Measurements from ENCODE around the gene SLC35F1.
"Not testable (repeated sequence)": the region's sequence is repeated elsewhere in the genome, so short reads cannot be mapped to it uniquely, and the experiment has no call there.

Gene SLC35F1

DNA sequence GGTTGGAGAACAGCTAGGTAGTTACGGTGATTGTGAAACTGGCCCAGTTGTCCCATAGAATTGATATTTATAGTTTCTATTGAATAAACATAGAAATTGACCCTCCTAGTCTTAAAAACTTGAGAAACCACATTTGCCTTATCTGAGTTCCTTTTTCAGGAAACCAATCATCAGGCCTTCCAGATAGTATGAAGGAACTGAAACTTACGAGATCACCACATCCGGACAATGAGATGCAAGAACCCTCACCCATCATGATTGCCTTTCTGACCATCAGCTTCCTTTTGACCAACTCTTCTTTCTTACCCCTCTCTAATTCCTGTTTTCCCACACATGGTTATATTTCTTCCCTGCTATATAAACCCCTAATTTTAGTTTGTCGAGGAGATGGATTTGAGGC is 21.8 kb downstream of the SLC35F1 start:
- no peak for DNase-seq

DNA sequence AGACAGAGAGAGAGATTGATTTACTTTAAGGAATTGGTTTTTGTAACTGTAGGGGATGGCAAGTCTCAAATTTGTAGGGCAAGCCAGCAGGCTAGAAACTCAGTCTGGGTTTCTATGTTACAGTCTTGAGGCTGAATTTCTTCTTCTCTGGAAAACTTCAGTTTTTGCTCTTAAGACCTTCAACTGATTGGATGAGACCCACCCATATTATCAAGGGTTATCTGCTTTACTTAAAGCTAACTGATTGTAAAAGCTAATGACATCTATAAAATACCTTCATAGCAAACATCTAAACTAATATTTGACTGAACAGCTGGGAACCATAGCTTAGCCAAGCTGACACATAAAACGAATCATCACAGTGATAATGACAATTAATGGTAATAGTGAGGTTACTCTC is 22.4 kb downstream of the SLC35F1 start:
- DNase-seq = no peak

GRCh38 chr6:117930645-117931044 is 23.6 kb downstream of the SLC35F1 start:
- DNase-seq = no peak

GRCh38 chr6:117932001-117932400 is 24.9 kb downstream of the SLC35F1 start:
- DNase-seq = no peak

DNA sequence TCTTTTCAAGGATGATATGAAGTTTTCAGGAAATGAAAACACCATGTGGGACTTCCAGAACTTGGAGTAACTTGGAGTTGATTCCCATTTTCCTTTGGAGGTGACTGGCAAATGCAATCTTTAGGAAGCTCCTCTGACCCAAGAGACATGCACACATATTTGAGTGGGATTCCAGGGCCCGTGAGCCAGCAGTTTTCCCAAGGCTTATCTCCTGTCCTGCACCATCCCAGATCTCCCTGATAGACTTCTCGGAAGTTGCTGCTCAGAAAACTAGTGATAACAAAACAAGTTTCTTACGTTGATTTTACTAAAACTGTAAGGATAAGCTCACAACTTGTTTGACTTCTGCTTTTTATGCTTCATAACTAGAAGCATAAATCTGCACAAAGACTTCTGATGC is 25.6 kb downstream of the SLC35F1 start:
- DNase-seq = no peak

GRCh38 chr6:117933471-117933870 is 26.4 kb downstream of the SLC35F1 start:
- no peak for DNase-seq

GRCh38 chr6:117938311-117938995 is 31.4 kb downstream of the SLC35F1 start:
- DNase-seq = no peak

- no peak for DNase-seq
Measured at GRCh38 chr6:117947234-117947633, 40.2 kb downstream of the SLC35F1 start.

GRCh38 chr6:117951783-117952182 is 44.7 kb downstream of the SLC35F1 start:
- no peak for DNase-seq

DNA sequence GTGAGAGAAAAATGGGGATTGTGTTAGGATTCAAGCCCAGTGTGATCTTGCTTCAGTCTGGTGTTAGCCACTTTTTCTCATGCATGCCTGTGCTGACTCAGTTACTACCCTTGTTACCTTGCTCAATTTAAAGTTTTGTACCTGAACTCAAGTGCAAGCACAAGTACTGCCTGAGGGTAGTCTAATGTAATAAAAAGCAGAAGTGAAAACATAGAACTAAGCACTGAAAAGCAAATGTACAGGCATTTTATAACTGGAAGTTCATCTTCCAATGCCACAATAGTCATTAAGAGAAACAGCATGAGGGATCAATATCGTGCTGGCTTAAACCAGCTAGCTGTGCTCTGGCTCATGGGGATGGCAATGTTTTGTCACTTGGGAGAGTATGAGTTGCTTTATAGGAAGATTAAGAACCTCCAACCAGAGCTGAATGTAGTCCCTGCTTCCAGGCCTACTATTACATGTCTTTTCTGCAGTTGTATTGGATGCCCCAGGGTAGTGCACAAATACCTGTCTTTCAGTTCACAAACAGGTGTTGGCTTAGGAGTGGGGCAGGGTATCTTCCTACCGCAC is 48.7 kb downstream of the SLC35F1 start:
- no peak for DNase-seq

- DNase-seq = no peak
Measured at GRCh38 chr6:117956386-117956785, 49.3 kb downstream of the SLC35F1 start.

- no peak for DNase-seq
Measured at GRCh38 chr6:117958536-117958935, 51.5 kb downstream of the SLC35F1 start.

GRCh38 chr6:117960877-117961276 is 53.8 kb downstream of the SLC35F1 start:
- DNase-seq = no peak

DNA sequence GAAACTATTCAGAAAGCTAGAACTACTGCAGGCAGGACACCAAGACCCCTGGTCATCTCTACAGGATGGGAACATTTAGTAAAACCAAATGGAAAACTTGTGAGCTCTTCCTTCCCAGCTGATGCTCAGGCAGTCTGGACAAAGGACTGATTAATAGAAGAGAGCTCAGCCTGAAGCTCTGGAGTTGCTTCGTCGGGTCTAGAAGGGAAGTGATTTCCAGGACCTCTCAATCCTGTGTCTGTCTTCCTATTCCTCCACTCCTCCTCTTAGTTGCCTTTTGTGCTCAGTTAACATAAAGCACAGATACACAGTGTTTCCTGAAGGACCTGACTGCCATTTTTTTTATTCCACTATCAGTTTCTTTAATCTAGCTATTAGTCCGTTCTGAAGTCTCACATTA is 54.2 kb downstream of the SLC35F1 start:
- no peak for DNase-seq

GRCh38 chr6:117965763-117966162 is 58.7 kb downstream of the SLC35F1 start:
- DNase-seq = not testable (repeated sequence)

- no peak for DNase-seq
Measured at GRCh38 chr6:117971637-117972036, 64.6 kb downstream of the SLC35F1 start.

GRCh38 chr6:117974914-117975627 is 68.0 kb downstream of the SLC35F1 start:
- DNase-seq = no peak

DNA sequence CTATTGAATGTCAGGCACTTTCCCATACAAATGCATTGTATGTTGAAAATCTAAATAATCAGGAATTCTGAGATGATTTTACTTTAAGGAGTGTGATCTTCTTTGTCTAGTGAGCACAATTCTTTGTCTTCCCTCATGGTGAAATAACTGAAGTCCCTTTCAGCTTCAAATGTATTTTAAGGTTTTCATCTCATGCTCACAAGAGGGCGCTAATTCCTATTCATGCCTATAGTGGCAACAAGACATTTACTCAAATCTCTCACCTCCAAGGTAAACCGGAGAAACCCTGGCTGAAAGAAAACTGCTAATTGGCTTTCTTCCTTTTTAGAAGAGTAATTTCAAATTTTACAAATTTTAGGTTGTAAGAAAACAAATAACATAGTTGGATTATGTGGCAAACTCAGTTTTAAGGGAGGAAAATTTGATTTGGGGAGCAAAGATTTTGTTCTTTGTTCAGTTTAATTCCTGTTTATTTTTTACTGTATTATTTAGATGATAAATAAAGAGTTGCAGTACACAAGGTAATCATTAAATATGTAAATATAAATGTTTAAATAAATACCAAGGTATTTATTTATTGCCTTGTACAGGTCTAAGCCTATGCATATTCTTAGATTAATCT is 69.1 kb downstream of the SLC35F1 start:
- DNase-seq = no peak

GRCh38 chr6:117985916-117986315 is 78.9 kb downstream of the SLC35F1 start:
- no peak for DNase-seq

DNA sequence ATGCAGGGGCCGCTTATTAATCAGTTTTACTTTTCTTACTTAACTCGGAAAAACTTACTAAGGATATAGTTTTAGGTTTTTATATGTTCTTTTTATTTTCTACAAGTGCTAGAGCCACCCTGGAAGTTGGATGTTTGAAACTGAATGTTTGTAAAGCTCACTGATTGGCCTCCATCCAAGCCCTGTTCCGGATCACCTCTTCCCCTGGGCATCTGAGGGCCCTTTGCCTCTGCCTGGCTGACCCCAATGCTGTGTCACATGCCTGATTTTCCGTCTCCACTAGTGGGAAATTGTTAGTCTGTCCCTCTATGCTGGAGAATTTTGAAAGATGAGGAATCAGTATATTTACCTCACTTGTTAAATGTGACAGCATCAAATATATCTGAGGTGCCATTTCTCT is 79.3 kb downstream of the SLC35F1 start:
- DNase-seq = no peak

DNA sequence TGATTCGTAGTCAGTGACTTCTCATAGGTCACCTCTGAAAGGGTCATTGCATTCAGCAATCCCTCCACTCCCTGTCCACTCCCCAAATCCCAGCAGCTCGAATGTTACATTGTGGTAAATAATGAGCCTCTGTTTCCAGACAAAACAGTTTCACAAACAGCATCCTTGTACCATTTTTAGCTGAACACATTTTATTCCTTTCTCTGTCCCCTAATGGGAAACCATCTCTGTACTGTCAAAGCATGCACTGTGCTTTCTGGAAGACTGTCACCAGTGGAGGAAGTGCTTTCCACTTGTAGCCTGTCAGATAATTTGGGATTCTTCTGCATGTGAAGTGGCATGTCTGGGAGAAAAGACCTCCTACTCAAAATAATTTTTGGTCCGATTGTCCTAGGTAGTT is 82.0 kb downstream of the SLC35F1 start:
- DNase-seq = no peak

DNA sequence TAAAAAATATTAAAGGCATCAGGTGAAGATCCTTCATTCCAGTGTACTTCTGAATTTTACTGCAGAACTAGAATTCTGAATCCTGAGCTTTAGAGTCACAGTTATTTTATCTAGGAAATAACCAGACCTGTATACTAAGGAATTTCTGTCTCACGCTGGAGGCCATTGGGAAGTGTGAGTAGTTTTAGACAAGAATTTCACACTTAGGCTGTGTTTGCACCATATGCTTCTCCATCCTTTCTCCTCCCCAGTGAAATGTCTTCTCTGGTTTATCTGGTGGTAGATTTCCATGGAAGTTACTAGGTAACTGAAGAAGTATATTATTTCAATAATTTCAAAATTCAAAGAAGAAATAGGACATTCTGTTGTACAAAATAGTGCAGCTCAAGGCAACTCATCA is 83.1 kb downstream of the SLC35F1 start:
- DNase-seq = no peak

DNA sequence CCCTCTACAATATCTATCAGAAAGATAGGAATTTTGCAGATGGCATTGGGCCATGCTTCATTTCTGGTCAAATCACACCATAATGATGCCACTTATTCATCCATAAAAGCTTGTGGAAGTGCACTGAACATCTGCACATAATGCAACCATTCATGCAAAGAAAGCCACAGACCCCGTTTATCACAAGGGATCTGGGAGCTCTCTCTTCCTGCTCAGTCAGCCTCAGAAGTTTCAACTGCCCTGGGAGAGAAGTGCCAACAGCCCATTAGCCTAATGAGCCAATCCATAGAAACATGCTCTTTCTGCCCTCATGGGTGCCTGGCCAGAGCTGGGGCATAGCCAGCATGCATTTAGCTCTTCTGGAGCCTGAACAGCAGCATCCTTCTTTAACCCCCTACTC is 85.8 kb downstream of the SLC35F1 start:
- no peak for DNase-seq

GRCh38 chr6:118012944-118013343 is 105.9 kb downstream of the SLC35F1 start:
- no peak for DNase-seq
